Spleen (tissue), 7 donors: ENCODE data around the gene FAM20C.

Source experiments
- POLR2A ChIP-seq, 3 donors: fragments of 450-650 bp; IDR thresholded peaks; one replicate each; pipeline ENCODE4 v1.5.1; 2017; ENCODE audit warnings: antibody characterized with exemption in 3 of 3, mild to moderate bottlenecking in 1 of 3
- POLR2AphosphoS5 ChIP-seq, 3 donors: sonication (generic); formaldehyde crosslinking; IDR thresholded peaks; one replicate each; pipeline ENCODE4 v1.5.1; 2017; ENCODE audit warnings: antibody characterized with exemption in 3 of 3
- TF ChIP-seq, protein P1 (sequence below), 11 experiments: fragments of 200-600 bp in 7 of 11; fragments of 450-650 bp in 4 of 11; sonication (generic) in 4 of 11; IDR thresholded peaks in 8 of 11; conservative IDR thresholded peaks in 3 of 11; 1 replicate in 7 of 11; 2 replicates in 4 of 11; pipeline versions ENCODE4 v1.4.0 to v1.8.0; 2016 to 2021; ENCODE audit warnings: antibody characterized with exemption in 11 of 11, inconsistent platforms in 4 of 11, mild to moderate bottlenecking in 1 of 11
- donor health status: DM: no; HTN: no; CAD: no; lungs with moderate emphysema.
- donor health status: DM: no; HTN: no; CAD: no.
- donor health status: DM: no; HTN: no; CAD: no.

DNA sequence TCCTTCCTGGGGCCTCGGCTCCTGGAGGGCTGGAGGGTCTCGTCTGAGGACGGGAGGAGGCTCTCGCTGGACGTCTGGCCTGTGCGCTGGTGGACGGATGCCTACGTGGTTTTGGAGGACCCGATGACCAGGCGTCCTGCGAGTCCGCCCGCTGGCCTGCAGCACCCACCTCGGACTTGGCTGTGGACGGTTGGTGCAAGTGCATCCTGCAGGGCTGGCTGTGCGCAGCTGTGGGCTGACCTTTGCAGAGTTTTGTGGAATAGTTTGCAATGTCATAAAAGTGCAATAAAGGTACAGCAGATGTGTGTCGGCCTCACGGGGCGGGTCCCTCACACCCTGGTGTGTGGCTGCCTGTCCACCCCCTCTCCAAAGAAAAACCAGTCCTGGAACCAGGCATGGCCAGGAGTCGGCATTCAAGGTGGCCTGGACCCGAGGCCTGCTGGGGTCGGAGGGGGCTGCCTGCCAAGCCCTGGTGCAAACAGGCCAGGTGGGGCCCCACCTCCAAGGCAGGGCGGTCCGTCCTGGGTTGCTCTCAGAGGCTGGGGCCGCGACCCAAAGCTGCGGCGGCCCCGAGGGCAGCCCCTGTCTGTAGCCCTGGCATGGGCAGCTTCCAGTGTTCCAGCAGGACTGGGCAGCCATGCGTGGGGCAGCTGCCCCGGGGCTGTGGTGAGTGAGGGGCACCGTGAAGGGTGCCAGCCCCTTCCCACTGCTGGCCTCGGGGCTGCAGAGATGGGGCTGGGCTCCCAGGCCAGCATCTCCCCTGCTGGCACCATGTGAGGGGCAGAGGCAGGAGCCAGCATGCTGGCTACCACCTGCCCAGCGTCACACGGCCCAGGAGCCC is 68.3 kb downstream of the FAM20C start:
- no peak for TF ChIP-seq POLR2A (IDR thresholded peaks at IDR 0.05)
- TF ChIP-seq, protein P1, sequence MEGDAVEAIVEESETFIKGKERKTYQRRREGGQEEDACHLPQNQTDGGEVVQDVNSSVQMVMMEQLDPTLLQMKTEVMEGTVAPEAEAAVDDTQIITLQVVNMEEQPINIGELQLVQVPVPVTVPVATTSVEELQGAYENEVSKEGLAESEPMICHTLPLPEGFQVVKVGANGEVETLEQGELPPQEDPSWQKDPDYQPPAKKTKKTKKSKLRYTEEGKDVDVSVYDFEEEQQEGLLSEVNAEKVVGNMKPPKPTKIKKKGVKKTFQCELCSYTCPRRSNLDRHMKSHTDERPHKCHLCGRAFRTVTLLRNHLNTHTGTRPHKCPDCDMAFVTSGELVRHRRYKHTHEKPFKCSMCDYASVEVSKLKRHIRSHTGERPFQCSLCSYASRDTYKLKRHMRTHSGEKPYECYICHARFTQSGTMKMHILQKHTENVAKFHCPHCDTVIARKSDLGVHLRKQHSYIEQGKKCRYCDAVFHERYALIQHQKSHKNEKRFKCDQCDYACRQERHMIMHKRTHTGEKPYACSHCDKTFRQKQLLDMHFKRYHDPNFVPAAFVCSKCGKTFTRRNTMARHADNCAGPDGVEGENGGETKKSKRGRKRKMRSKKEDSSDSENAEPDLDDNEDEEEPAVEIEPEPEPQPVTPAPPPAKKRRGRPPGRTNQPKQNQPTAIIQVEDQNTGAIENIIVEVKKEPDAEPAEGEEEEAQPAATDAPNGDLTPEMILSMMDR (IDR thresholded peaks at IDR 0.05 in 8 of 11, conservative IDR thresholded peaks at IDR 0.05 in 3 of 11): no peak
- TF ChIP-seq POLR2AphosphoS5 (IDR thresholded peaks at IDR 0.05): no peak
